H1 (cell line): ENCODE measurements around the gene RPUSD3. TPM values are rescaled to one million over a fixed set of nuclear protein-coding genes. Genes with fewer than 3 reads are reported as not detected.

Source experiments
- CTCF ChIA-PET: fragments of 300-600 bp; sonication (Branson Sonifier 250); formaldehyde crosslinking; loops from one replicate; lab custom pipeline; 2021; ENCODE audit not compliant: partially characterized antibody; lab: Charles Lee
- POLR2A ChIA-PET: fragments of 300-600 bp; sonication (Branson Sonifier 250); formaldehyde crosslinking; loops from one replicate; lab custom pipeline; 2021; ENCODE audit warnings: inconsistent platforms; ENCODE audit not compliant: partially characterized antibody; lab: Charles Lee
- DNase-seq, 2 experiments: peaks; one replicate each; pipeline versions ENCODE4 v3.0.0 to v3.0.0-alpha.2; 2010 to 2022; ENCODE audit warnings: low spot score in 2 of 2, low read depth in 1 of 2, mixed read lengths in 1 of 2
- FAIRE-seq: peaks from 2 replicates; lab custom pipeline; 2011; peaks lifted over from hg19 to GRCh38; lab: Jason Lieb, UNC
- H2AFZ ChIP-seq: 2 replicates; pipeline ENCODE4 v1.8.1; 2012; ENCODE audit warnings: low read length, inconsistent platforms
- H2AK5ac ChIP-seq: 2 replicates; pipeline ENCODE4 v1.6.1; 2013; ENCODE audit warnings: low read depth, low read length
- H2BK120ac ChIP-seq: replicated peaks from 2 replicates; pipeline ENCODE3; 2013; ENCODE audit warnings: low read depth, low read length, inconsistent platforms
- H2BK12ac ChIP-seq: 2 replicates; pipeline ENCODE4 v1.6.1; 2013; ENCODE audit warnings: low read depth, low read length
- H2BK15ac ChIP-seq: 2 replicates; pipeline ENCODE4 v1.6.1; 2013; ENCODE audit warnings: low read length
- H2BK20ac ChIP-seq: 2 replicates; pipeline ENCODE4 v1.6.1; 2013; ENCODE audit warnings: low read length
- H2BK5ac ChIP-seq: 2 replicates; pipeline ENCODE4 v1.6.1; 2013; ENCODE audit warnings: low read depth, low read length
- H3K14ac ChIP-seq: 2 replicates; pipeline ENCODE4 v1.6.1; 2013; ENCODE audit warnings: inconsistent platforms; ENCODE audit not compliant: insufficient read length
- H3K18ac ChIP-seq: 2 replicates; pipeline ENCODE4 v1.6.1; 2013; ENCODE audit warnings: low read length; ENCODE audit errors: extremely low read depth
- H3K23ac ChIP-seq: 2 replicates; pipeline ENCODE4 v1.6.1; 2013; ENCODE audit warnings: inconsistent platforms; ENCODE audit not compliant: insufficient read length
- H3K23me2 ChIP-seq: 2 replicates; pipeline ENCODE4 v1.6.1; 2013; ENCODE audit warnings: low read depth, low read length
- H3K27ac ChIP-seq: 2 replicates; pipeline ENCODE4 v1.6.1; 2011; ENCODE audit warnings: low read depth, low read length, inconsistent platforms
- H3K27me3 ChIP-seq, 4 experiments: replicated peaks in 1 of 4; 1 replicate in 1 of 4; 2 replicates in 3 of 4; pipeline versions ENCODE4 v1.6.1 to v1.8.1; 2011 to 2013; ENCODE audit warnings: low read length in 3 of 4, mild to moderate bottlenecking in 3 of 4, inconsistent platforms in 2 of 4, mixed read lengths in 2 of 4, moderate library complexity in 1 of 4; ENCODE audit not compliant: control insufficient read depth in 3 of 4, insufficient read depth in 3 of 4; ENCODE audit errors: extremely low read depth in 1 of 4
- H3K36me3 ChIP-seq, 4 experiments: 2 replicates each; pipeline versions ENCODE4 v1.6.1 to v1.8.1; 2011 to 2013; ENCODE audit warnings: mild to moderate bottlenecking in 4 of 4, low read length in 3 of 4, moderate library complexity in 2 of 4, control low read depth in 1 of 4, inconsistent platforms in 1 of 4; ENCODE audit not compliant: insufficient read depth in 4 of 4, control insufficient read depth in 2 of 4
- H3K4ac ChIP-seq: replicated peaks from 2 replicates; pipeline ENCODE3; 2013; ENCODE audit warnings: low read length, low read depth, mixed read lengths, inconsistent platforms; ENCODE audit not compliant: insufficient read length
- H3K4me1 ChIP-seq, 4 experiments: replicated peaks in 1 of 4; 1 replicate in 1 of 4; 2 replicates in 3 of 4; pipeline versions ENCODE4 v1.6.1 to v1.8.1; 2011 to 2013; ENCODE audit warnings: low read length in 3 of 4, inconsistent platforms in 2 of 4, mixed read lengths in 1 of 4; ENCODE audit not compliant: insufficient read depth in 4 of 4, control insufficient read depth in 3 of 4
- H3K4me2 ChIP-seq, 2 experiments: 2 replicates each; pipeline versions ENCODE4 v1.6.1 to v1.8.1; 2011 to 2013; ENCODE audit warnings: low read depth in 2 of 2, low read length in 2 of 2, control low read depth in 1 of 2, inconsistent platforms in 1 of 2, mild to moderate bottlenecking in 1 of 2; ENCODE audit not compliant: insufficient read depth in 1 of 2
- H3K4me3 ChIP-seq, 4 experiments: fragments of 200-600, 300-600 bp in 1 of 4; sonication (generic), shearing (Covaris generic), sonication (Bioruptor Twin) in 1 of 4; 2 replicates each; pipeline versions ENCODE4 v1.5.1 to v1.8.1; 2011 to 2016; ENCODE audit warnings: low read length in 4 of 4, low read depth in 3 of 4, control low read depth in 2 of 4, inconsistent platforms in 2 of 4, mild to moderate bottlenecking in 2 of 4, mixed read lengths in 1 of 4, moderate library complexity in 1 of 4; ENCODE audit not compliant: insufficient read depth in 2 of 4; ENCODE audit errors: extremely low read depth in 1 of 4
- H3K56ac ChIP-seq: replicated peaks from 2 replicates; pipeline ENCODE3; 2013; ENCODE audit warnings: low read depth, mild to moderate bottlenecking, mixed read lengths, low read length, inconsistent platforms; ENCODE audit not compliant: insufficient read length
- H3K79me1 ChIP-seq: 2 replicates; pipeline ENCODE4 v1.6.1; 2013; ENCODE audit warnings: low read depth, low read length, control low read depth
- H3K79me2 ChIP-seq, 2 experiments: 2 replicates each; pipeline versions ENCODE4 v1.6.1 to v1.8.1; 2012 to 2013; ENCODE audit warnings: low read length in 2 of 2, mild to moderate bottlenecking in 2 of 2, inconsistent platforms in 1 of 2; ENCODE audit not compliant: insufficient read depth in 2 of 2, control insufficient read depth in 1 of 2
- H3K9ac ChIP-seq, 4 experiments: replicated peaks in 1 of 4; 1 replicate in 1 of 4; 2 replicates in 3 of 4; pipeline versions ENCODE4 v1.6.1 to v1.8.1; 2011 to 2013; ENCODE audit warnings: low read depth in 3 of 4, low read length in 3 of 4, control low read depth in 2 of 4, mild to moderate bottlenecking in 2 of 4, moderate library complexity in 2 of 4, inconsistent platforms in 1 of 4; ENCODE audit errors: extremely low read depth in 1 of 4
- H3K9me3 ChIP-seq, 2 experiments: 2 replicates each; pipeline versions ENCODE4 v1.6.1 to v1.8.1; 2012 to 2013; ENCODE audit warnings: mild to moderate bottlenecking in 2 of 2, moderate library complexity in 2 of 2, control low read depth in 1 of 2, inconsistent platforms in 1 of 2, low read depth in 1 of 2, low read length in 1 of 2, mixed read lengths in 1 of 2; ENCODE audit not compliant: insufficient read depth in 2 of 2
- H4K20me1 ChIP-seq, 2 experiments: replicated peaks in 1 of 2; 2 replicates each; pipeline versions ENCODE3 to v1.8.1; 2011 to 2013; ENCODE audit warnings: inconsistent platforms in 2 of 2, low read length in 2 of 2, mild to moderate bottlenecking in 1 of 2; ENCODE audit not compliant: insufficient read depth in 2 of 2, control insufficient read depth in 1 of 2
- H4K5ac ChIP-seq: 2 replicates; pipeline ENCODE4 v1.6.1; 2013; ENCODE audit warnings: low read length, low read depth, mixed read lengths, inconsistent platforms; ENCODE audit not compliant: insufficient read length
- H4K8ac ChIP-seq: 2 replicates; pipeline ENCODE4 v1.8.0; 2013; ENCODE audit warnings: mild to moderate bottlenecking, moderate library complexity, low read length, inconsistent platforms; ENCODE audit not compliant: insufficient read depth; ENCODE audit errors: extremely low read depth
- H4K91ac ChIP-seq: replicated peaks from 2 replicates; pipeline ENCODE3; 2013; ENCODE audit warnings: low read length, mixed read lengths, inconsistent platforms; ENCODE audit not compliant: insufficient read length
- BCL11A ChIP-seq, 2 experiments: IDR thresholded peaks; one replicate each; pipeline ENCODE4 v1.6.1; 2011; ENCODE audit warnings: low read depth in 2 of 2, low read length in 2 of 2, mild to moderate bottlenecking in 2 of 2
- EP300 ChIP-seq, 2 experiments: IDR thresholded peaks; 1 replicate in 1 of 2; 2 replicates in 1 of 2; pipeline ENCODE4 v1.6.1; 2011 to 2012; ENCODE audit warnings: low read depth in 2 of 2, low read length in 2 of 2, mild to moderate bottlenecking in 2 of 2, borderline replicate concordance in 1 of 2, inconsistent platforms in 1 of 2, moderate library complexity in 1 of 2
- FOSL1 ChIP-seq: IDR thresholded peaks from 2 replicates; pipeline ENCODE4 v1.6.1; 2011; ENCODE audit warnings: mild to moderate bottlenecking, low read depth, low read length, moderate library complexity; ENCODE audit not compliant: insufficient read depth
- POU5F1 ChIP-seq: IDR thresholded peaks from 2 replicates; pipeline ENCODE4 v1.6.1; 2011; ENCODE audit warnings: low read depth, mild to moderate bottlenecking, low read length, moderate library complexity
- RXRA ChIP-seq: IDR thresholded peaks from 2 replicates; pipeline ENCODE4 v1.6.1; 2011; ENCODE audit warnings: low read depth, mild to moderate bottlenecking, low read length, moderate library complexity; ENCODE audit not compliant: insufficient read depth
- SIN3A ChIP-seq, 2 experiments: IDR thresholded peaks in 1 of 2; conservative IDR thresholded peaks in 1 of 2; 2 replicates each; pipeline ENCODE4 v1.6.1; 2011 to 2012; ENCODE audit warnings: low read length in 2 of 2, improper control_type of control experiment in 1 of 2, low read depth in 1 of 2, mild to moderate bottlenecking in 1 of 2
- SIRT6 ChIP-seq: IDR thresholded peaks from one replicate; pipeline ENCODE4 v1.7.1; 2012; ENCODE audit warnings: low read length, inconsistent platforms
- SIX5 ChIP-seq: IDR thresholded peaks from 2 replicates; pipeline ENCODE4 v1.6.1; 2011; ENCODE audit warnings: mild to moderate bottlenecking, low read depth, low read length
- TAF1 ChIP-seq: IDR thresholded peaks from 2 replicates; pipeline ENCODE4 v1.6.1; 2011; ENCODE audit warnings: mild to moderate bottlenecking, low read depth, low read length
- TBP ChIP-seq: IDR thresholded peaks from 2 replicates; pipeline ENCODE4 v1.6.1; 2011; ENCODE audit warnings: low read depth, low read length, improper control_type of control experiment
- USF2 ChIP-seq: IDR thresholded peaks from 2 replicates; pipeline ENCODE4 v1.6.1; 2011; ENCODE audit warnings: low read length, improper control_type of control experiment
- YY1 ChIP-seq: IDR thresholded peaks from 2 replicates; pipeline ENCODE4 v1.6.1; 2011; ENCODE audit warnings: low read depth, mild to moderate bottlenecking, low read length
- WGBS, 2 experiments: shearing (Covaris generic) in 1 of 2; methylation state at CpG; one replicate each; pipeline versions ENCODE4 v1.1.6 to v1.1.7; 2013 to 2015; ENCODE audit warnings: low lambda C conversion rate in 2 of 2, mixed read lengths in 2 of 2, inconsistent platforms in 1 of 2, low coverage in 1 of 2, missing lambda C conversion rate in 1 of 2; ENCODE audit not compliant: insufficient replicate concordance in 2 of 2, insufficient coverage in 1 of 2, insufficient read length in 1 of 2; ENCODE audit errors: extremely low coverage in 1 of 2, missing lambda C conversion rate in 1 of 2; 5-methylcytosine and 5-hydroxymethylcytosine counted together
- polyA plus RNA-seq, 7 experiments: library from polyadenylated mRNA; depleted of rRNA in 3 of 7; stranded (reverse) in 5 of 7; unstranded in 2 of 7; fragments of >200 nt in 5 of 7; fragments of 200-250 nt in 2 of 7; gene quantifications; 1 replicate in 5 of 7; 2 replicates in 1 of 7; 4 replicates in 1 of 7; pipeline versions ENCODE4 v1.2.1 to v1.2.3, GENCODE V29; 2011 to 2013; ENCODE audit warnings: missing spikeins in 2 of 7, mixed read lengths in 2 of 7
- total RNA-seq: library from RNA; stranded (reverse); fragmentation: NEBNext Ultra II Directional; extraction: Animal tissue kit (Norgen Biotek cat#: 25700); gene quantifications from 2 replicates; pipeline ENCODE4 v1.2.1, GENCODE V29; 2021

The RPUSD3 gene
- total and polyA plus RNA-seq, 2 of the 8 experiments (the other 6 are each of a cell fraction or from before 2014, with no cell fraction given): 68.4 to 154 TPM

GRCh38 chr3:9866639-9867038 lies 22.8 kb upstream of the RPUSD3 start:
- no peak overlapping the region for H2BK120ac ChIP-seq
- no peak overlapping the region for H2AFZ ChIP-seq
- no peak overlapping the region for H4K91ac ChIP-seq
- TF ChIP-seq BCL11A (IDR thresholded peaks at IDR 0.05; ENCODE audit: low read depth in 2 of 2, low read length in 2 of 2) (no peak), SIN3A (conservative IDR thresholded peaks at IDR 0.05 in 1 of 2, IDR thresholded peaks at IDR 0.05 in 1 of 2; ENCODE audit: low read depth in 1 of 2, low read length in 2 of 2) (no peak), TBP (no peak), SIRT6 (no peak), FOSL1 (no peak), YY1 (no peak), USF2 (no peak), TAF1 (no peak), RXRA (no peak), SIX5 (no peak), POU5F1 (no peak), EP300 (IDR thresholded peaks at IDR 0.05; ENCODE audit: borderline replicate concordance in 1 of 2, low read depth in 2 of 2, low read length in 2 of 2) (no peak)
- no peak overlapping the region for H2BK12ac ChIP-seq
- H3K36me3 ChIP-seq: no peaks in the 10 kb centered on the region
- no peak overlapping the region for H3K4ac ChIP-seq
- H4K5ac ChIP-seq: no peak overlapping the region
- H3K79me1 ChIP-seq: no peaks in the 10 kb centered on the region
- no peak overlapping the region for H3K18ac ChIP-seq
- peaks cover 0 to 3% (median 3%) of the 10 kb centered on the region in 4 experiments; a peak in 5 of 7 replicates for H3K4me1 ChIP-seq
- no peak overlapping the region for H3K23ac ChIP-seq
- no peaks in the 10 kb centered on the region for H3K9me3 ChIP-seq
- H3K9ac ChIP-seq: no peak overlapping the region
- no peak for FAIRE-seq
- no peak overlapping the region for H3K4me2 ChIP-seq
- no peaks in the 10 kb centered on the region for H4K20me1 ChIP-seq
- H3K27ac ChIP-seq: no peak overlapping the region
- POLR2A ChIA-PET: interaction anchor here (1.0 to 1.1 kb wide), 2 partner anchors 8 to 23 kb away, joined by 3 read pairs; no protein-coding TSS in a partner anchor
- H3K23me2 ChIP-seq: peaks cover 4% of the 10 kb centered on the region; the same call in 1 of the 2 replicates
- H3K27me3 ChIP-seq: peaks cover 0 to 10% (median 4%) of the 10 kb centered on the region in 4 experiments; a peak in 3 of 7 replicates
- 92% methylated on average over 5 of the region's 8 CpGs; no CpG with 5 or more reads in 1 of the 2 experiments for WGBS, 2 experiments
- no peak overlapping the region for H3K14ac ChIP-seq
- CTCF ChIA-PET: interaction anchor here (0.7 to 1.5 kb wide), 2 partner anchors 10 to 65 kb away, joined by 3 to 5 read pairs; no protein-coding TSS in a partner anchor
- no peak for DNase-seq
- H2BK20ac ChIP-seq: no peak overlapping the region
- no peak overlapping the region for H2BK5ac ChIP-seq
- H2BK15ac ChIP-seq: no peak overlapping the region
- no peaks in the 10 kb centered on the region for H3K79me2 ChIP-seq
- no peak overlapping the region for H4K8ac ChIP-seq
- H3K56ac ChIP-seq: no peak overlapping the region
- H3K4me3 ChIP-seq: no peak overlapping the region
- no peak overlapping the region for H2AK5ac ChIP-seq
